Measurements from ENCODE around the gene FBXW2.

The FBXW2 gene

GRCh38 chr9:120780367-120780766 is 12.8 kb downstream of the FBXW2 start:
- no peak for DNase-seq

GRCh38 chr9:120779227-120779626 is 14.0 kb downstream of the FBXW2 start:
- no peak for DNase-seq

- no peak for DNase-seq
Measured at GRCh38 chr9:120778758-120779157, 14.5 kb downstream of the FBXW2 start.

- DNase-seq = no peak
Measured at GRCh38 chr9:120777229-120777628, 16.0 kb downstream of the FBXW2 start.

GRCh38 chr9:120776788-120777187 is 16.4 kb downstream of the FBXW2 start:
- no peak for DNase-seq

GRCh38 chr9:120775859-120776258 is 17.4 kb downstream of the FBXW2 start:
- DNase-seq = no peak

- no peak for DNase-seq
Measured at GRCh38 chr9:120774719-120775118, 18.5 kb downstream of the FBXW2 start.

- DNase-seq = no peak
Measured at GRCh38 chr9:120773256-120773655, 20.0 kb downstream of the FBXW2 start.

GRCh38 chr9:120770931-120771330 is 22.3 kb downstream of the FBXW2 start:
- DNase-seq = no peak

GRCh38 chr9:120768886-120769285 is 24.3 kb downstream of the FBXW2 start:
- no peak for DNase-seq

- no peak for DNase-seq
Measured at GRCh38 chr9:120768247-120768646, 25.0 kb downstream of the FBXW2 start.

GRCh38 chr9:120767451-120767850 is 25.8 kb downstream of the FBXW2 start:
- no peak for DNase-seq

- DNase-seq = no peak
Measured at GRCh38 chr9:120765910-120766425, 27.2 kb downstream of the FBXW2 start.

GRCh38 chr9:120764476-120764875 is 28.7 kb downstream of the FBXW2 start:
- no peak for DNase-seq

GRCh38 chr9:120761006-120761405 is 32.2 kb downstream of the FBXW2 start:
- DNase-seq = no peak

- DNase-seq = no peak
Measured at GRCh38 chr9:120759755-120760400, 33.3 kb downstream of the FBXW2 start.

GRCh38 chr9:120758544-120758943 is 34.7 kb downstream of the FBXW2 start:
- peak in 6 of 58 donors; percentile 2 to 58 (median 8) for DNase-seq

- DNase-seq = no peak
Measured at GRCh38 chr9:120757026-120757913, 35.9 kb downstream of the FBXW2 start.

GRCh38 chr9:120756531-120756930 is 36.7 kb downstream of the FBXW2 start:
- no peak for DNase-seq

GRCh38 chr9:120755810-120756434 is 37.3 kb downstream of the FBXW2 start:
- DNase-seq = peak in 33 of 58 donors; percentile 1 to 54 (median 27)

GRCh38 chr9:120755044-120755443 is 38.2 kb downstream of the FBXW2 start:
- DNase-seq = no peak

GRCh38 chr9:120750421-120750820 is 42.8 kb downstream of the FBXW2 start:
- no peak for DNase-seq
